ENCODE measurements around the gene NUCKS1.

Gene NUCKS1

DNA sequence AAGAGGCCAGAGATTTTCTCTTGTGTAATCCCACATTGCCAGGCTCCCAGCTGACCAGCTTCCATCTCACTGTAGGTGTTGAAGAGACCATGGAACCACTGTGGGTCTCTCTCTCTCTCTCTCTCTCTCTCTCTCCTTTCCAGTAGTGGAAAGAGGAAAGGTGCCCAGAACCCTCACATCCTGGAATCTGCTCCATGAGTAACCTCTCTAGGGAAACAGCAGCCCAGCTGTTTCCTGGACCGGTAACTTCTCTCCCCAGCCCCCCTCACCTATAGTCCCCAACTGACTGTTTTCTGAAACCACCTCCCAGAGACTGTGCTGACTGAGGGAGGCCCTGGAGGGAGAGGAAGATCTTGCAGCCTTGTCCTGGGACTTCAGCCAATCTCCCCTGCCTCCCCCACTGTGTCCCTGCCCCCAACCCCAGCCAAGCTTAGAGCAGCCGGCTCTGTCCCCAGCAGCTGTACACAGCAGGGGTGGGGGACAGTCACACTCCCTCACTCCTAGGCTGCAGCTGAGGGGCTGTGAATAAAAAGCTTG, 49.0 kb downstream of the NUCKS1 start:
- DNase-seq (ENCODE audit: low spot score): peak; percentile 59

DNA sequence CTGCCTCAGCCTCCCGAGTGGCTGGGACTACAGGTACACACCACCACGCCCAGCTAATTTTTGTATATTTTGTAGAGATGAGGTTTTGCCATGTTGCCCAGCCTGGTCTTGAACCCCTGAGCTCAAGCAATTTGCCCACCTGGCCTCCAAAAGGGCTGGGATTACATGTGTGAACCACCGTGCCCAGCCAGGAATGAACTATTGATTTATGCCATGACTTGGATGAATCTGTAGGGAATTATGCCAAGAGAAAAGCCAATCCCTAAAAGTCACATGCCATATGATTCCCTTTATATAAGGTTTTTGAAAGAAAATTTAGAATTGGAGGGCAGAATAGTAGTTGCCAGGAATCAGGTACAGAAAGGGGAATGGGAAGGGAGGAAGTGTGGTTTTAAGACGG, 50.6 kb downstream of the NUCKS1 start:
- no peak for DNase-seq (ENCODE audit: low spot score)

DNA sequence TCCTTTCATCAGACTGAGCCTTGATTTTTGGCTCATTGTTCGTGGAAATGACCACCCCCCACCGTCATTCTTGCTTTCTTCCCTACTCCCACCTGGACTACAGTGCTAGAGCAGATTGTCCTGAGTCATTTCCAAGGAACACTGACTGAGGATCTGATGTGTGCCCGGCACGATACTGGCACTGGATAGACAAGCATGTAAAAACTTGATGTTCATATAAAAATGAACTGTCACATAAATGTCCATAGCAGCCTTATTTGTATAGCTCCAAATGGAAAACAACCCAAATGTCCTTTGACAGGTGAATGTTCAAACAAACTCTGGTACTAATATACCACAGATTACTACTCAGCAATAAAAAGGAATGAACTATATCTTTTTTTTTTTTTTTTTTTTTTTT, 51.1 kb downstream of the NUCKS1 start:
- DNase-seq (ENCODE audit: low spot score): no peak

DNA sequence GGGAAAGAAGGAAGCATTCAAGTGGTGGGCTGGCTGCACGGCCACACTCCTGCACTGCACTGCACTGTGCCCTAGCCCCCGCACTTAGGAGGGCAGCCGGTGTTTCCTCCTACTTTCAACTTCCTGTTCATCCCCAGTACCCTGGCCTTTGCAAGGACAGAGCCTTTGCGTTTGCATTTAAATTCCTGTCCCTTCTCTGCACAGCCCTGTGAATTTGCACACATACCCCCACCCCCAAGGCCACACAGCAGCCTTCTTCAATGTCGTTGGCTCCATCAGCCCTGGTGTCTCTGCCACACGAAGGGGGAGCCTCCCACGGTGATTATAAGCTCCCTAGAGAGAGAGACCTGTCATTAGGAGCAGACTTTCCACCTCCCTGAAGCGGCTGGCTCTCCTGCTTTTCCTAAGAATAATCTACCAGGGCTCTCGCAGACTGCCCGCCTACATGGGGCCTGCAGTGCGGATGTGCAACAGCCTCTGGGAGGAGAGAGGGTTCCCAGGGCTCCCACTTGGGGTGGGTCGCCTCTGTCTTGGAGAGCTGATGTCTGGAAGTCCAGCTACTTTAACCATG, 56.5 kb downstream of the NUCKS1 start:
- no peak for DNase-seq (ENCODE audit: low spot score)

DNA sequence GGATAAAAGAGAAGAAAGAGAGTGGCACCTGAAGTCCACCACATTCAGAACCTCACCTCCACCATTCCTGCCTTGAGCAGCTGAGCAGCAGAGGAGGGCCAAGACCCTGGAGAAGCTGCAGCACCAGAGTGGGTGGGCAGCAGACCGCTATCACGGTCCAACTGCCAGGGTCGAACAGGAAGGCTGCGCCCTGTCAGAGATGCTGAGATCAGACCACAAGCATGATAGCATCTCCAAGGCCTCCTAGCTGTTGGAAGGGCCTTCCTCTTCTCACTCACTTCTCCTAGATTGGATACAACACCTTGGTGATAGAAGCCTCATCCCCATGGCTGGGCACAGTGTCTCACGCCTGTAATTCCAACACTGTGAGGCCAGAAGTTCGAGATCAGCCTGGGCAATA, 57.6 kb downstream of the NUCKS1 start:
- no peak for DNase-seq (ENCODE audit: low spot score)

DNA sequence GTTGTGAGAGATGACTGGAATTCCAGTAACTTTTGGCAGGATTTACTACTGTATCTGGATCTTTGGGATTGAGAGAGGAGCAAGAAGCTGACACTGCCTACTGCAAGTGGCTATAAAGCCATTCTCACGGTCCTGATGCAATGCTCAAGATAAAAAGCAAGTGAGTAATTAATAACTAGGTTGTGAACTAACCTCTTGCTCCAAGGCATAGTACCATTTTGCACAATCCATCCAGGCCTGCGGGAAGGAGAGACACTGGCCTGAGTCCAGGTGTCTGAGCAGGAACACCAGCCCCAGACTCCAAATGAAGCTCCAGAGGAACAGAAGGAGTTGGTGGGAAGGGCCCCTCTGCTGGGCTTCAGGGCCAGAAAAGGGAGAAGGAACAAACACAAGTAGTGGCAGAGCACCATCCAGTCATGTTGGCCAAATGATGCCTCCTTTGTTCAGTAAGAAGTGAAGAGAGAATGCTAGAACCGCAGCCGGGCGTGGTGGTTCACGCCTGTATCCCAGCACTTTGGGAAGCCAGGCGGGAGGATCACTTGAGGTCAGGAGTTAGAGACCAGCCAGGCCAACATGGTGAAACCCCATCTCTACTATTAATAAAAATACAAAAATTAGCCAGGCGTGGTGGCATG, 59.7 kb downstream of the NUCKS1 start:
- DNase-seq (ENCODE audit: low spot score): no peak

DNA sequence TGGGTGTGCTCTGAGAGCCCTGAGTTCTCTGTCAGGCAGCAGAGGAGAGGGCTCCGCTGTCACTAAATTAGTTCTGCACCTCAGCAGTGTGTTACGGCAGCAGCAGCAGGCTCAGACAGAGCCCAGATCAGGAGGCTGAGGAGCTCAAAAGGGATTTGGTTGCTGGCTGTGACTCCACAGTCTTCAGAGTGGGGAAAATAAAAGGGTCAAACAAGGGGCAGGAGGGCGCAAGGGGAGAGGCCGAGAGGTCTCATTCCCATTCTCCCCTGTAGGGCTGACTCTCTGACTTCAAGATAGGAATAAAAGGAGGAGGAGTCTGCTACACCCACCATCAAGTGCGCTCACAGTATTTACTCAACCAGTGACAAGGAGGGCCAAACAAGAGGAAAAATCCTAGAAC, 60.5 kb downstream of the NUCKS1 start:
- no peak for DNase-seq (ENCODE audit: low spot score)

DNA sequence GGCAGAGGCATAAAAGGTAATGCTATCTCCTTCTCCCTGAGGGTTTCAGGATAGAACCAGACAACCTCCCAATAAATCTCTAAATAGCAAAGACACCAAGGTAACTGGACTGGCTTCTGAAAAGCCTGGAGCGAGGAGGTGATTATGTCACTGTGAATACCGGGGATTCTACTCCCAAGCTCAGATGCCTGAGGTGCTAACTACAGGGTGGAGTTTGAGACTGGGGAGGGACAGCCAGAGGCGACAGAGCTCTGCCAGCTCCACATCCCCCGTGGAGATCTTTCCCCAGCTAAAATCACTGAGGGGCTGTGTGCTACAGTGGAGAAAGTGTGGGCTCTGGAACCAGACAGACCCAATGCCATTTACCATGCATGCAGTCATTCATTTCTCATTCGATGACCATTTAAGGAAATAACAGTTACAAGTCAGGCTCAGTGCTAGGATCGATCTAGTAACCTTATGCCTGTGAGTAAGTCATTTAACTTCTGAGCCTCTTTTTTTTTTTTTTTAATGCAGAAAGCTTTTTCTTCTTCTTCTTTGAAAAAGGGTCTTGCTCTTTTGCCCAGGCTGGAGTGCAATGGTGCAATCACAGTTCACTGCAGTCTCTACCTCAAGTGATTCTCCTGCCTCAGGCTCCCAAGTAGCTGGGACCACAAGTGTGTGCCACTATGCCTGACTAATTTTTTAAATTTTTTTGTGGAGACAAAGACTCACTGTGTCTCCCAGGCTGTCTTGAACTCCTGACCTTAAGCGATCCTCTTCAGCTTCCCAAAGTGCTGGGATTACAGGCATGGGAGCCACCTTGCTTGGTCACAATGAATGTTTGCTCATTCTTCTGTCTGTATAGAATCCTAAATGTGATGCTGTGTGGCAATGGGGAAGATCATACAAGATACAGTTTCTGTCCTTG, 61.6 kb downstream of the NUCKS1 start:
- no peak for DNase-seq (ENCODE audit: low spot score)

DNA sequence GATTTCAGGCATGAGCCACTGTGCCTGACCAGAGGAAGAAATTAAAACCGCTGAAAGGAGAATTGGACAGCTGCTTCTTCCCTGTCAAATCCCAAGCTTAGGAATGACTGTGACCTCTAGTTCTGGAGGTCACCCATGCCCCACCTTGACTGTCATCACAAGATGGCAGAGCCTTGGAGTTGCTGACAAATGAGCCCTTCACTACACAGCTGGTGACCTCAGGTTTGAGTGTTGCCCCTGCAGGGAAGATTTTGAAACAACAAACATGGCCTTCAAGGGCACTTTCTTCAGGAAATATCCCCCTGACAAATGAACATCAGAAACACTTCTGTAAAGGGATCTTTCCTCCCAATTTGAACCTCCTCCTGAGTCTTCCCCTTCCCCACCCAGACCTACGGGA, 62.7 kb downstream of the NUCKS1 start:
- no peak for DNase-seq (ENCODE audit: low spot score)

DNA sequence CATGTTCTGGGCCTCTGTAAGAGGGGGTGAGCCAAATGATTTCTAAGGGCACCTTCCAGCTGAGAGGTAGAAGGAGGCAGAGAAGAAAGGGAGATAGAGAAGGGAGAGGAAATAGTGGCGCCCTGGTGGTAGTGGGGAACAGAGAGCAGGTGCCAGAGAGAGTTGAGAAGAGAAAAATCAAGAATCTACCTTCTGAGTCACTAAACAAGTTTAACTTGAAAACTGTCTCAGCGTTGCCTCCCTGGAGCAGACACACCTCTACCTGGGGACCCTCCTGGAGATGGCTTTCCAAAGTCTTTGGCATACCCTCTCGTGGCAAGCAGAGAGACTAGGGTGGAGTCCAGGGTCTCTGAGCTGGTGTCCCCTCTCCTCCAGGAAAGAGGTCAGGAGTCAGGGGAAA, 68.6 kb downstream of the NUCKS1 start:
- no peak for DNase-seq (ENCODE audit: low spot score)

DNA sequence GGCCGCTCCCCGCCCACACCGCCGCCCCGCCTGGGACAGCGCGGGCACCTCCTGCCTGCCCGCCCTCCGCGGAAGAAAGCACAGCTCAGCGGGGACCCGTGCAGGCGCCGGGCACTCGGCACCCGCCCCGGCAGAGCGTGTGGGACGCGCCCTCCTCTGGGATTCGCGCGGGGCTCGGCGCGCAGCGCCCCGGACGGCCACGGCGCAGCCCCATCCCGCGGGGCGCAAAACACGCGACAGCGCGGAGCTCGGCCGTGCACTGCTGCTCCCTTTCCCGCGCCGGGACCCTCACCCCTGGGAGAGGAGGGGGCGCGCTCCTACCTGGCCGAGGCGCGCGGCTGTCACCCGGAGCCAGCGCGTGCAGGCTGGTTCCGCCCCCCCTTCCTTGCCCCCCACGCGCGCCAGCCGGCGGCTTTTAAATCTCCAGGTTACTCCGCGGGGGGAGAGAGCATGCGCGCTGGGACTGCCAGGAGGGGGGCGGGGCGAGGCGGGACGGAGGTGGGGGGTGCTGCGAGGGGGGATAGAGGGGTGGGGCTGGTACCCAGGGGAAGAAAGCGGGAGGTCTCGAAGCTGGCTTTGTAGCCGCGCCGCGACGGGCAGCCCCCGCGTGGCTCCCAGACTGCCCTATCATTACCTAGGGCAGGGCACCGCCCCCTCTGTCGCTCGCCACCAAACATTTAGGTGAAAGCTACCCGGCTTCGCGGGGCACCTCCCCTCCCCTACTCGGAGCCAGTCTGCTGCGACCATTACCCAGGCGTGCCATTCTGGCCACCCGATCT, 69.7 kb downstream of the NUCKS1 start, which contains the start of gene SLC45A3:
SLC45A3 (minus strand) TSS at position 437 of the 779 bp plus-strand sequence. CDS start 15,853 bp downstream, outside the sequence.
- no peak for DNase-seq (ENCODE audit: low spot score)

DNA sequence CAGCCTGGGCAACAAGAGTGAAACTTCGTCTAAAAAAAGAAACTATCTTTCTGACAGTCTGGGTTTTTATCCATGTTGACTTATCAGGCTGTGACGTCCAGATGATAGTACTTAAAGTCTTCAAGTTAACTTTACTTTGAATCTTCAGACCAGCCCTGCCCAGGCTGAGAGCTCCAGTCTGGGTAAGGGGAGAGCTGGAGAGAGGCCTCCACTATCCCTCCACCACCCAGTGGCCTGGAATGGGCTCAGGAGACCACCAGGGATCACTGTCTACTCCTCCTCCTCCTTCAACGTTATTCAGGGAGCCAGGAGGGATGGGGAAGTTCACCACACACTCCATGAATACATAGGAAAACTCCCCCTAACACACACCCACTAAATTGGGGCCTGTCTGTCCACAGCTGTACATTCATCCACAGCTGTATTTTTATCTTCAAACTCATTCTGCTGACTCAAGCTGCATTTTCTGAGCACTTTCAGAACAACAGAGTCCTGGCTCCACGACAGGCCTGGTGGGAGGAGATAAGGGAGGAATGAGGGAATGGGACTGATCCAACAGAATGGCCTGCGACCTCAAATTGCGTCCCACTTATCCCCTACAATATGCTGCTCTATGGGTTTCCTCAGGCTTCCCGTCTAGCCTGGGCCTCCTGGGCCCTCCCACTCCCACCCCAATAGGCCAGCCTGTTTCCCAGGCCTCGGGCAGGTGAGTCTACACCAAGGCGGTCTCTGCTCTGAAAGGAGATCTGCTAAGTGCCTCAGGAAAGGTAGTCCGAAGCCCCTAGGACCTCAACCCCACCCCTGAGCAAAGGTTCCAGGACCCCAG, 71.5 kb downstream of the NUCKS1 start:
- no peak for DNase-seq (ENCODE audit: low spot score)

DNA sequence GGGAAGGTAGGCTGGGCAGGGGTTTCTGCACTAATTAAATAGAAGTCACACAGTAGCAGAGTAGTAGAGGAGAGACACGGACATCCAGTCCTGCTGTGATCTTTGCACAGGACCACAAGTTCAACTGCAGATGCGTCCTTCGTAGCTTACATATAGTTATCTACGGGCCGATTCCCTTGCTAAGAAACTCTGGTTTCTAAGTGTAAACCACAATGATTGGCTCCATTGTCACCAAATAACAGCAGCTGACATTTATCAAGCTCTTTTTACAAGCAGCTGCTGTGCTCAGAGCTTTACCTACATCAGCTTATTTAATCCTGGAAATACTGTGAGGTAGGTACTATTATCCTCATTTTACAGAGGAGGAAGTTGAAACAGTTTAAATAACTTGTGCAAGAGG, 72.8 kb downstream of the NUCKS1 start:
- peak; percentile 74 for DNase-seq (ENCODE audit: low spot score)

DNA sequence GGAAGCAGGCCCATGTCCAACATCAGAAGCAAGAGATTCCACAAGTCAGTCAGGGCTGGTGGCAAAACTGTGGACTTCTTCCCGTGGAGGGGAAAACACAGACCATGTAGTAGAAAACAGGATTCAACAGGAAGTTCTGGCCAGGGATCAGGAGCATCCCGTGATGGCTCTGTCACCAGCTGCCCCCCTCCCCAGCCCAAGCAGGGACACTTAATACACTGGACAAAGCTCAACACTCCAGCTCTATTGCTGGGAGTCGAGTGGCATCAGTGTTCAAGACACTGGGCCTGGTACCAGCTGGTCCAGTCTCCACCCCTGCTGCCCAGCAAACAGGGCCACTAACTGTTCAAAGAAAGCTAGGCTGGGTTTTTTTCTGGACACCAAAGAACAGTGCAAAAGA, 73.4 kb downstream of the NUCKS1 start:
- peak; percentile 96 for DNase-seq (ENCODE audit: low spot score)

DNA sequence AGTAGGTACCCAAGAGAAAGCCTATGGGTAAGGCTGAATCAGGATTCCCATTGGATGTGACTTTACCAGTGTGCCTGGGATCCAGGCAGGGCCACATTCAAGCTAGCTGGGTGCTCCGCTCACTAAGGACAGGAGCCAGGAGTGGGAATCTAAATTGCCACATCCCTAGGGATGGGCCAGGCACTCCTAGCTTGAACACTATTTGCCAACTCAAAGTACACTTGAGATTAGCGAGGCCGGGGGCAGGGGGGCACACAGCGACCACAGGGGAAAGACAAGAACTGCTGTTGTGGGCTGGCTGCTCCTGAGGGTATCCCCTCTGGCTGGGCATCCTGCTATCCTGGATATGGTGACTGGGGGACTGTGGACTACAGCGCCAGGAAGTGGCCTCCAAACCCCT, 74.0 kb downstream of the NUCKS1 start:
- no peak for DNase-seq (ENCODE audit: low spot score)

DNA sequence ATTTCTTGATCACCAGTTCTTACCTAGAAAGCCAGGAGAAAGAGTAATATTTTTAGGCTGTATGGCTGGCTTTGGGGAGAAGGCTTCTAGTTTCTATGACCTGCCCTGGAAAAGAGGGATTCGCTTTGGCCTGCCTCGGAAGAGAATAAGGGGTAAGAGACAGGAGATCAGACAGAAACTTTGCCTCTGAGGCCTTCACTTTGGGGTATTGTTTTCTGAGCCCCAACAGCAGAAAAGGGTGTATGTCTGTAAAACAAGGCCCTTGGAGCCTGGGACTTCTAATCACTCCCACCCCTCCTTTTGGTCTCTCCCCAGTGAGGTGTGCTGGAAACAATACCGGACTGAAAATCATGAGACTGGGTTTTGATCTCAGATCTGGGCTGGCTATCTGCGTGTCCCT, 74.7 kb downstream of the NUCKS1 start:
- peak; percentile 24 for DNase-seq (ENCODE audit: low spot score)

DNA sequence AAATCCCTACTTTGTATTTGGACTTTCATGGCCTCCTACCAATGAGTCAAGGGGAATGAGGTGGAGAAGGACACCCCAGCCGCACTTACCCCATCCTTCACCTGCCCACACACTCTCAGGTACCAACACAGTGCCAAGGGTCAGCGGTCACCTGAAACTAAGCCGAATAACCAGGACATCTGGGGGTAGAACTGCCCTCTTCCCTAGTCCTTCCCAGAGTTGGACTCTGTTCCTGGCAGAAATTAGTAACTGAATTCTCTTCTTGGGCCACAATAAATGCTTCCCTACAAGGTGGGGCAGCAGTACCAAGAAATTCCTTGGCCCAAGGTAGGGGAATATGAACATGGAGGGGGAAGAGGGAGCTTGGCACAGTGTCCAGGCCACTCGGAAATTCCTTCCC, 77.0 kb downstream of the NUCKS1 start:
- no peak for DNase-seq (ENCODE audit: low spot score)

DNA sequence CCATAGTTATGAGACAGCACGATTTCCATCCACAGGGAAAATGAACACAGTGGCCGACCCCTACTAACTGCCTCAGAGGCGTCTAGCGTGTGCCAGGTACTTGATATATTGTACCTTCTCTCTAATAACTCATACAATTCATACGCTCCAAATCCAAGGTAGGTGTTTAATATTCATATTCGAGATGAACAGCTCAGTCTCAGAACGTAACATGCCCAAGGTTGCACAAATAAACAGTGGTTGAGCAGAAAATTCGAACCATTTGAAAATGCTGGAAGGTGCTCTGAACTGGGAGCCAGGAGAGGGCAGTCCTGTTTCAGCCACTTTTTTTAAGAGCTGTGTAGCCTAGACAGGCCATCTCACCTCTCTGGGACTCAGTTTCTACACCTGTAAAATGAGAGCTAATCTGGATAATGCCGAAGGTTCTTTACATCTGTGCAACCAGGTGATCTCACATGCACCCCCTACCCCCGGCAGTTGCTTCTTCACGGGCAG, 77.5 kb downstream of the NUCKS1 start:
- no peak for DNase-seq (ENCODE audit: low spot score)

DNA sequence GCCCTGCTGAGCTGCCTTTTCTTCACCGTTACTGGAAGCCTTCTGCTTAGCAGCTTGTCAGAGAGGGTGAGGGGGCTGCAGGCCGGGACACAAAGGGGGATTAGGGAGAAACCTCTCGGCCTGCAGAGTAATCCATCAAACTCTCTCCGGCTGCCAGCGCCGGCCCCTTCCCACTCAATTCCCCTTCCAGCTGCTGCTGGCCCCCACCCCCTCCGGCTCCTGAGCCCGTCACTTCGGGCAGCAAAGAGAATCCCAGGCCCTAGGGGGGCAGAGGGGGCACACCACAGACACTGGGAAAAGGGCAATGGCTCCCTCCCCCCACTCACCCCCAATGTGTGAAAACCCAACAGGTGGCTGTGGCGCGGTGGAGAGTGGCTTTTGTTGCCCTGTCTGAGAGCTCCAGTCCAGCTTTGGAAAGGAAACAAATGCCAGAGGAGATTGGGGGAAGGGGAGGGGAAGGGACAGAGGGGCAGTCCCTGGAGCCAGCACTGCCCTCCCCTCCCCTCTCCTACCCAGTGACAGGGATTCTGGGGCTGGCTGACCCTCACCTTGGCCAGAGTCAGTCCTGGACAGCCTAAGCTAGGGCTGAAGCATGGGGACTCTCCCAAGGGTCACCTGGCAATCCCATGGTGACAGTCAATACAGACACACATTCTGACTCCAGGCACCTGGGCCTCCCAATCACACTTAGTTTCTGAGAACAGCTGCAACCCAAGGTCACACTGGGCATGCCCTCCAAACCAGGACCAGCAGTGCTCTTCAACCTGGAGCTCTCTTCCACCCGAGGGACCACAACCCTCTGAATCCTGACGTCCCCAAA, 79.2 kb downstream of the NUCKS1 start:
- DNase-seq (ENCODE audit: low spot score): peak; percentile 32

DNA sequence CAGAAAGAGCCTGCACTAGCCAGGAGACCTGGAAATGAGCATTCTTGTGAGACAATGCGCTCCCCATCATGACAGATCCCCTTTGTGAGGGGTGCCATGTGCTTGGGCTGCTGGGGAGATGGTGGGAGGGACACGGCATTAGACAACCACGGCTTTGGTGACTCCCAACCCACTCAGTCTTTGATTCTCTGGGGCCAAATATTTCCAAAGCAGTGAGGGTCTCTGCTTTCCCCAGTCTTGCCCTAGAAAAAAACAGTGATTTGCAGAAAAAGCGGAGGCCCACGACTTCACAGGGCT, 79.9 kb downstream of the NUCKS1 start:
- DNase-seq (ENCODE audit: low spot score): peak; percentile 79

All from globus pallidus (tissue), 1 donor.